IMR-90 (cell line): ENCODE data around the gene ELMO1. TPM values are rescaled to one million over a fixed set of nuclear protein-coding genes. Genes with fewer than 3 reads are reported as not detected.

ENCODE experiments used
- ATAC-seq: fragments of 200-7000 bp; cut with Tn5 transposase; 2 replicates; pipeline ENCODE4 v1.9.1; 2020; ENCODE audit warnings: low read depth, mild to moderate bottlenecking, moderate library complexity
- BruUV-seq: library from RNA; stranded (reverse); fragments of 400-500 nt; replicated peaks from 2 replicates; lab custom pipeline; 2021; lab: Mats Ljungman, UMichigan
- CTCF ChIA-PET: fragments of 300-600 bp; formaldehyde crosslinking; extraction: SDS; loops from one replicate; lab custom pipeline; 2021; ENCODE audit warnings: antibody characterized with exemption; lab: Yijun Ruan, JAX
- POLR2A ChIA-PET: fragments of 300-600 bp; sonication (Branson Sonifier 250); formaldehyde crosslinking; loops from one replicate; lab custom pipeline; 2022; ENCODE audit warnings: antibody characterized with exemption; ENCODE audit not compliant: unreplicated experiment; lab: Charles Lee
- DNase-seq: peaks from one replicate; pipeline ENCODE4 v3.0.0; 2013
- H2AFZ ChIP-seq: replicated peaks from 2 replicates; pipeline ENCODE3; 2013; ENCODE audit warnings: low read length, mild to moderate bottlenecking; ENCODE audit not compliant: poor library complexity
- H2AK5ac ChIP-seq: 2 replicates; pipeline ENCODE4 v1.6.1; 2013; ENCODE audit warnings: low read depth, low read length, inconsistent platforms
- H2AK9ac ChIP-seq: replicated peaks from 2 replicates; pipeline ENCODE3; 2013; ENCODE audit warnings: mild to moderate bottlenecking, low read depth, low read length, moderate library complexity; ENCODE audit not compliant: poor library complexity
- H2BK120ac ChIP-seq: 2 replicates; pipeline ENCODE4 v1.6.1; 2013; ENCODE audit warnings: low read depth, low read length, inconsistent platforms
- H2BK15ac ChIP-seq: 3 replicates; pipeline ENCODE4 v1.6.1; 2013; ENCODE audit warnings: low read depth, low read length, inconsistent platforms
- H2BK20ac ChIP-seq: 2 replicates; pipeline ENCODE4 v1.6.1; 2013; ENCODE audit warnings: low read depth, mild to moderate bottlenecking, inconsistent platforms, low read length, moderate library complexity
- H2BK5ac ChIP-seq: 2 replicates; pipeline ENCODE4 v1.6.1; 2013; ENCODE audit warnings: mild to moderate bottlenecking, low read depth, low read length, inconsistent platforms; ENCODE audit not compliant: poor library complexity, severe bottlenecking
- H3K14ac ChIP-seq: replicated peaks from 2 replicates; pipeline ENCODE4 v1.6.1; 2013; ENCODE audit warnings: low read depth, low read length, inconsistent platforms
- H3K18ac ChIP-seq: 2 replicates; pipeline ENCODE4 v1.6.1; 2013; ENCODE audit warnings: low read depth, low read length, control low read depth
- H3K23ac ChIP-seq: 2 replicates; pipeline ENCODE4 v1.6.1; 2013; ENCODE audit warnings: low read depth, low read length, inconsistent platforms
- H3K27ac ChIP-seq: 2 replicates; pipeline ENCODE4 v1.5.1; 2013; ENCODE audit warnings: mild to moderate bottlenecking, control low read depth, low read length; ENCODE audit not compliant: insufficient read depth
- H3K27me3 ChIP-seq: 2 replicates; pipeline ENCODE4 v1.6.1; 2013; ENCODE audit warnings: low read length; ENCODE audit not compliant: control insufficient read depth, insufficient read depth
- H3K36me3 ChIP-seq: 2 replicates; pipeline ENCODE4 v1.6.1; 2013; ENCODE audit warnings: low read length, mixed read lengths; ENCODE audit not compliant: control insufficient read depth, insufficient read depth
- H3K4ac ChIP-seq: 2 replicates; pipeline ENCODE4 v1.6.1; 2013; ENCODE audit warnings: low read depth, low read length, inconsistent platforms
- H3K4me1 ChIP-seq: 2 replicates; pipeline ENCODE4 v1.6.1; 2013; ENCODE audit warnings: low read length, mixed read lengths; ENCODE audit not compliant: control insufficient read depth, insufficient read depth
- H3K4me2 ChIP-seq: 2 replicates; pipeline ENCODE4 v1.6.1; 2013; ENCODE audit warnings: low read depth, mild to moderate bottlenecking, control low read depth, low read length, moderate library complexity
- H3K4me3 ChIP-seq: 2 replicates; pipeline ENCODE4 v1.5.1; 2013; ENCODE audit warnings: low read depth, mild to moderate bottlenecking, control low read depth, low read length, moderate library complexity; ENCODE audit not compliant: insufficient read depth
- H3K56ac ChIP-seq: 2 replicates; pipeline ENCODE4 v1.6.1; 2013; ENCODE audit warnings: low read length, inconsistent platforms; ENCODE audit not compliant: insufficient read depth; ENCODE audit errors: extremely low read depth
- H3K79me1 ChIP-seq, 2 experiments: 2 replicates each; pipeline ENCODE4 v1.6.1; 2013; ENCODE audit warnings: low read length in 2 of 2, inconsistent platforms in 1 of 2, low read depth in 1 of 2
- H3K9ac ChIP-seq: 2 replicates; pipeline ENCODE4 v1.6.1; 2013; ENCODE audit warnings: low read depth, low read length, control low read depth
- H3K9me1 ChIP-seq: 2 replicates; pipeline ENCODE4 v1.6.1; 2013; ENCODE audit warnings: low read length, inconsistent platforms; ENCODE audit not compliant: insufficient read depth
- H3K9me3 ChIP-seq: 2 replicates; pipeline ENCODE4 v1.6.1; 2013; ENCODE audit warnings: low read length; ENCODE audit not compliant: control insufficient read depth, insufficient read depth
- H4K20me1 ChIP-seq: 2 replicates; pipeline ENCODE4 v1.6.1; 2013; ENCODE audit warnings: low read length, inconsistent platforms; ENCODE audit not compliant: insufficient read depth
- H4K5ac ChIP-seq: 2 replicates; pipeline ENCODE4 v1.6.1; 2013; ENCODE audit warnings: mild to moderate bottlenecking, low read depth, low read length, control low read depth
- H4K8ac ChIP-seq, 2 experiments: 2 replicates each; pipeline ENCODE4 v1.6.1; 2013; ENCODE audit warnings: low read depth in 2 of 2, low read length in 2 of 2, control low read depth in 1 of 2, inconsistent platforms in 1 of 2
- H4K91ac ChIP-seq: 2 replicates; pipeline ENCODE4 v1.6.1; 2013; ENCODE audit warnings: low read depth, low read length, inconsistent platforms; ENCODE audit not compliant: insufficient read depth
- CEBPB ChIP-seq: IDR thresholded peaks from 2 replicates; pipeline ENCODE4 v1.6.1; 2012; ENCODE audit warnings: low read depth, low read length, improper control_type of control experiment
- CHD1 ChIP-seq: IDR thresholded peaks from 2 replicates; pipeline ENCODE4 v1.6.1; 2012; ENCODE audit warnings: low read depth, low read length, improper control_type of control experiment
- CTCF ChIP-seq: conservative IDR thresholded peaks from 2 replicates; pipeline ENCODE4 v1.5.1; 2012; ENCODE audit warnings: mild to moderate bottlenecking, low read depth, low read length, improper control_type of control experiment
- ELK1 ChIP-seq: fragments of 150-350 bp; IDR thresholded peaks from 2 replicates; pipeline ENCODE4 v1.6.1; 2016; ENCODE audit warnings: low read depth, mild to moderate bottlenecking, low read length, moderate library complexity, borderline replicate concordance
- FOS ChIP-seq: fragments of 150-350 bp; IDR thresholded peaks from 2 replicates; pipeline ENCODE4 v1.6.1; 2016; ENCODE audit warnings: low read depth, low read length
- MAFK ChIP-seq: IDR thresholded peaks from 2 replicates; pipeline ENCODE4 v1.6.1; 2012; ENCODE audit warnings: low read depth, low read length, improper control_type of control experiment
- MAZ ChIP-seq: IDR thresholded peaks from 2 replicates; pipeline ENCODE4 v1.6.1; 2012; ENCODE audit warnings: low read depth, mild to moderate bottlenecking, low read length, improper control_type of control experiment, moderate library complexity, borderline replicate concordance
- POLR2A ChIP-seq: IDR thresholded peaks from 2 replicates; pipeline ENCODE4 v1.6.1; 2012; ENCODE audit warnings: mild to moderate bottlenecking, low read depth, low read length
- RAD21 ChIP-seq: IDR thresholded peaks from 2 replicates; pipeline ENCODE4 v1.6.1; 2012; ENCODE audit warnings: low read length, improper control_type of control experiment
- RCOR1 ChIP-seq: IDR thresholded peaks from 2 replicates; pipeline ENCODE4 v1.6.1; 2012; ENCODE audit warnings: mild to moderate bottlenecking, low read length, improper control_type of control experiment; ENCODE audit not compliant: insufficient replicate concordance
- RFX5 ChIP-seq: IDR thresholded peaks from 2 replicates; pipeline ENCODE4 v1.8.0; 2012; ENCODE audit warnings: low read depth, mild to moderate bottlenecking, low read length, moderate library complexity
- SMC3 ChIP-seq: fragments of 150-350 bp; IDR thresholded peaks from 2 replicates; pipeline ENCODE4 v1.6.1; 2016; ENCODE audit warnings: low read depth, mild to moderate bottlenecking, antibody characterized with exemption, low read length, moderate library complexity
- USF2 ChIP-seq: fragments of 150-350 bp; IDR thresholded peaks from 2 replicates; pipeline ENCODE4 v1.6.1; 2017; ENCODE audit warnings: mild to moderate bottlenecking, antibody characterized with exemption, low read length, low read depth
- WGBS, 2 experiments: methylation state at CpG; one replicate each; pipeline versions ENCODE4 v1.1.5 to v1.1.7; 2013; ENCODE audit warnings: missing lambda C conversion rate in 2 of 2; ENCODE audit not compliant: insufficient read length in 1 of 2; ENCODE audit errors: extremely low coverage in 2 of 2; 5-methylcytosine and 5-hydroxymethylcytosine counted together
- dilution Hi-C: fragments of 300-500 bp; cut with HindIII; formaldehyde crosslinking; loops from one replicate; pipeline ENCODE4 v1.14.3; 2018; ENCODE audit warnings: low sequenced_read_pairs; ENCODE audit not compliant: unreplicated experiment
- in situ Hi-C: fragments of 300-500 bp; cut with MboI; formaldehyde crosslinking; loops from 3 replicates; pipeline ENCODE4 v1.14.3; 2019; ENCODE audit warnings: low sequenced_read_pairs, inconsistent platforms, mixed read lengths
- intact Hi-C: fragments of 100-400 bp; cut with micrococcal nuclease; formaldehyde crosslinking; loops from 2 replicates; pipeline ENCODE4 v1.10.0; 2022
- polyA plus RNA-seq, 3 experiments: library from polyadenylated mRNA; depleted of rRNA; stranded (reverse); fragments of >200 nt; gene quantifications; 2 replicates each; pipeline ENCODE4 v1.2.3, GENCODE V29; 2012; ENCODE audit warnings: low replicate concordance in 1 of 3
- total RNA-seq: library from RNA; depleted of rRNA; stranded (reverse); fragments of >200 nt; gene quantifications from 2 replicates; pipeline ENCODE4 v1.2.3, GENCODE V29; 2012

The ELMO1 gene
- total and polyA plus RNA-seq, 2 of the 4 experiments (the other 2 are of a cell fraction): 0.03 TPM; not detected in 1

- ChIA-PET POLR2A (no interaction called here), CTCF (no interaction called here)
- H3K9me1 ChIP-seq: no peaks in the 10 kb centered on the region
- H2BK20ac ChIP-seq: no peak overlapping the region
- no peak overlapping the region for H3K56ac ChIP-seq
- intact Hi-C loops: no loop called here
- H2BK15ac ChIP-seq: no peak overlapping the region
- ATAC-seq (no peak), DNase-seq (no peak)
- H2AFZ ChIP-seq: no peak overlapping the region
- no peaks in the 10 kb centered on the region for H3K27me3 ChIP-seq
- H3K9me3 ChIP-seq: peaks cover 11% of the 10 kb centered on the region
- no peak overlapping the region for H4K5ac ChIP-seq
- no peak overlapping the region for H3K4me2 ChIP-seq
- no TSS peak for BruUV-seq
- no peak overlapping the region for H2AK5ac ChIP-seq
- no peak overlapping the region for H3K27ac ChIP-seq
- H3K4me3 ChIP-seq: no peak overlapping the region
- no peaks in the 10 kb centered on the region for H3K79me1 ChIP-seq
- no peak overlapping the region for H2AK9ac ChIP-seq
- no peak overlapping the region for H3K4ac ChIP-seq
- no peak overlapping the region for H3K23ac ChIP-seq
- in situ Hi-C loops: no loop called here
- no peaks in the 10 kb centered on the region for H3K4me1 ChIP-seq
- H3K9ac ChIP-seq: no peak overlapping the region
- H2BK5ac ChIP-seq: no peak overlapping the region
- WGBS, 2 experiments: no CpG with 5 or more reads among the region's 6 CpGs
- no peak overlapping the region for H3K14ac ChIP-seq
- no peak overlapping the region for H3K18ac ChIP-seq
- no peaks in the 10 kb centered on the region for H3K36me3 ChIP-seq
- H4K91ac ChIP-seq: no peak overlapping the region
- no peaks in the 10 kb centered on the region for H4K20me1 ChIP-seq
- no peak overlapping the region for H4K8ac ChIP-seq
- dilution Hi-C loops: no loop called here
- no peak overlapping the region for H2BK120ac ChIP-seq
- TF ChIP-seq RAD21: no peak
- no peak for TF ChIP-seq SMC3
- TF ChIP-seq FOS: no peak
- TF ChIP-seq MAFK: no peak
- TF ChIP-seq USF2: no peak
- no peak for TF ChIP-seq MAZ
- TF ChIP-seq CEBPB: no peak
- TF ChIP-seq ELK1: no peak
- no peak for TF ChIP-seq CTCF
- no peak for TF ChIP-seq CHD1
- no peak for TF ChIP-seq RCOR1
- TF ChIP-seq POLR2A: no peak
- TF ChIP-seq RFX5: no peak
Observed at GRCh38 chr7:37430640-37431039, 18.0 kb downstream of the ELMO1 start.
